NB4 (cell line): ENCODE results near the gene HSP90AB1.

ENCODE experiments used
- POLR2A ChIP-seq: IDR thresholded peaks from 2 replicates; pipeline ENCODE4 v1.6.1; 2011; ENCODE audit warnings: mild to moderate bottlenecking; ENCODE audit not compliant: insufficient read length; ENCODE audit errors: extremely low read depth
- TF ChIP-seq, protein P1 (sequence below): IDR thresholded peaks from one replicate; pipeline ENCODE4 v1.5.1; 2012; ENCODE audit warnings: low read depth, low read length

DNA sequence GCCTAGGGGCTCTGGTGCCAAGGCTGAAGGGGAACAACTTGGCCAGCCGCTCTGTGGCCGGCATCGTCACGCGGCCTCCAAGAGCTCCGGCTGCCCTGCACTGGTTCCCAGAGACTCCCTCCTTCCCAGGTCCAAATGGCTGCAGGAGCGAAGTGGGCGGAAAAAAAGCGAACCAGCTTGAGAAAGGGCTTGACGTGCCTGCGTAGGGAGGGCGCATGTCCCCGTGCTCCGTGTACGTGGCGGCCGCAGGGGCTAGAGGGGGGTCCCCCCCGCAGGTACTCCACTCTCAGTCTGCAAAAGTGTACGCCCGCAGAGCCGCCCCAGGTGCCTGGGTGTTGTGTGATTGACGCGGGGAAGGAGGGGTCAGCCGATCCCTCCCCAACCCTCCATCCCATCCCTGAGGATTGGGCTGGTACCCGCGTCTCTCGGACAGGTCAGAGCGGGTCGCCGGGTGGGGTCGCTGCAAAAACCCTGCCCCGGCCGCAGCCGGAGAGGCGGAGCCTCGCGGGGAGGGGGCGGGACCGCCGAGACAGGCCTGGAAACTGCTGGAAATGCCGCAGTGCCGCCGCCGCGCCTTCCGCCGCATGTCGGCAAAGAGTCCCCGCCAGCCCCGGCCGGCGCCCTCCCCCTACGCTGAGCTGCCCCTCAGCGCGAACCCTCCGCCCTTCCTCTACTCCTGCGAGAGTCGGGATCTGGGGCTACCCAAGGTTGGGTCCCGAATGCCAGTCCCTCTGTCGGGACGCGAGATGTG lies 814 bp upstream of the HSP90AB1 start:
- TF ChIP-seq, protein P1, sequence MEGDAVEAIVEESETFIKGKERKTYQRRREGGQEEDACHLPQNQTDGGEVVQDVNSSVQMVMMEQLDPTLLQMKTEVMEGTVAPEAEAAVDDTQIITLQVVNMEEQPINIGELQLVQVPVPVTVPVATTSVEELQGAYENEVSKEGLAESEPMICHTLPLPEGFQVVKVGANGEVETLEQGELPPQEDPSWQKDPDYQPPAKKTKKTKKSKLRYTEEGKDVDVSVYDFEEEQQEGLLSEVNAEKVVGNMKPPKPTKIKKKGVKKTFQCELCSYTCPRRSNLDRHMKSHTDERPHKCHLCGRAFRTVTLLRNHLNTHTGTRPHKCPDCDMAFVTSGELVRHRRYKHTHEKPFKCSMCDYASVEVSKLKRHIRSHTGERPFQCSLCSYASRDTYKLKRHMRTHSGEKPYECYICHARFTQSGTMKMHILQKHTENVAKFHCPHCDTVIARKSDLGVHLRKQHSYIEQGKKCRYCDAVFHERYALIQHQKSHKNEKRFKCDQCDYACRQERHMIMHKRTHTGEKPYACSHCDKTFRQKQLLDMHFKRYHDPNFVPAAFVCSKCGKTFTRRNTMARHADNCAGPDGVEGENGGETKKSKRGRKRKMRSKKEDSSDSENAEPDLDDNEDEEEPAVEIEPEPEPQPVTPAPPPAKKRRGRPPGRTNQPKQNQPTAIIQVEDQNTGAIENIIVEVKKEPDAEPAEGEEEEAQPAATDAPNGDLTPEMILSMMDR, result peak; percentile 26
- TF ChIP-seq POLR2A, result no peak
